Amniotic epithelial cell (primary cell): ENCODE results near the gene TTC28.

Experiments
- DNase-seq: peaks from one replicate; pipeline ENCODE4 v3.0.0-alpha.2; 2010; ENCODE audit warnings: low read depth

TTC28 gene

DNA sequence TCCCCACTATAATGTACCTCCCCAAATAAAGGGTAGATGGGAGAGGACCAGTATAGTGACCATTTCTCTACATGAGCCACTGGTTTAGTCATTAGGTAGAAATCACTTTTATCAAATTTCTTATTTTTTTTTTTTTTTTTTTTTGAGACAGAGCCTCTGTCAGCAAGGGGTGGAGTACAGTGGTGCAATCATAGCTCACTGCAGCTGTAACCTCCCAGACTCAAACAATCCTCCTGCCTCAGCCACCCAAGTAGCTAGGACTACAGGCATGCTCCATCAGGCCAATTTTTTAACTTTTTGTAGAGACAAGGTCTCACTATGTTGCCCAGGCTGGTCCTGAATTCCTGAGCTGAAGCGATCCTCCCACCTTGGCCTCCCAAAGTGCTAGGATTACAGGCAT is 322.4 kb downstream of the TTC28 start:
- DNase-seq: no peak

DNA sequence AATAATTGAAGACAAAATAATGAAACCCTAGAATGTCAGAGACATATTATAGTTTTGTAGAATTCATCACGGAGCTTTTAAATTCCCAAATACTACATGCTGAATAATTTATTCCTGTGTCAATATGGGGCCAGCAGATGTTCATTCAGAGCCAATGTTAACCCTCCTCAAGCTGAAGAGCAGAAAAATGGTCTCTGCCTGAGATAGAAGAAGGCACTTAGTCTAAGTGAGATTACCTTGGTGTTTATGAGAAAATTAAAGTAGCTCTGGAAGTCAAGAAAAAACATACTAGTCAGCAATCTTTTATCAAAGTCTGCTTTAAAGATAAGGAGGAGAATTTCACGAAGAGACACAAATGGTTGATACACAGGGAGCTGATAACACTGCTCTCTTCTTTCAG is 328.2 kb downstream of the TTC28 start:
- no peak for DNase-seq

DNA sequence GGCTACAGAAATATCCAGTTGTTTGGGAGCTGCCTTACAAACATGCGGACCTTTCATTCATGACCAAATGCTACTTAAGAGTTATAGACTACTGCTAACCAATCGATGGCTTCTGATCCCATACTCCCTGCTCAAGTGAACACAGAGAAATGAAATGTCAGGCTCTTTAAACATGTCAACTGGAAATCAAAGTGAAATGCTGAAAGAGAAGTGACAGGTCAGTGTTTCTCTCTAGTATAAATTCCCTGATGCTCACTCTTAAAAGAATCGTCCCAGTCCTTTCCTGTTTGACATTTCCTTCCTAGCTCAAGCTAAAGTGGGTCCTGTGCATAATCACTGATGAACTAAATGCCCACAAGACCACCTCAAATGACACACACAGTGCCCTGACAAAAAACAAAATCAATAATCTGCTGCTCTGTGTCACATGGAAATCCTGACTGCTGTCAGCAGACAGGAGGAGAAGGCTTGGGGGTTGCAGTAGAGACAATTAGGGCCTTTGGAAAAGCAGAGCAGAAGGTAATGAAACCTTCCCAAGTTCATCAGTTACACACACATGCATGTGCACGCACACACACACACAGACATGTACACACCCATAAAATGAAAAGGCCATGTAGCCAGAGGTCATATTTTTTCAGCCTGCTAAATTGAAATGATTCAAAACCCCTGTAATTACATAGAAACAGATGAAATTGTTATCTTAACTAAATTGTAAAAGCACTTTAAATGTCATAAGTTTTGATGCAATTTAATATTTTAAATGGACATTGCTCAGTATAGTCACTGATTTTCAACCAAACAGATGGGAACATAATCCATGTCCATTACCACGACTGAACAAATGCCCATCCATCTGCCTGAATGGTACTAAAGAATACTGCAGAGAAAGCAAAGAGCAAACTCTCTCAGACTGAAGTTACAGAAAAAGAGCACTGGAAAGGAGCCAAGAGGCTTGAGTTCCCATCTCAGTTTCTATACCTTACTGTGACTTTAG is 330.7 kb downstream of the TTC28 start:
- DNase-seq: no peak

DNA sequence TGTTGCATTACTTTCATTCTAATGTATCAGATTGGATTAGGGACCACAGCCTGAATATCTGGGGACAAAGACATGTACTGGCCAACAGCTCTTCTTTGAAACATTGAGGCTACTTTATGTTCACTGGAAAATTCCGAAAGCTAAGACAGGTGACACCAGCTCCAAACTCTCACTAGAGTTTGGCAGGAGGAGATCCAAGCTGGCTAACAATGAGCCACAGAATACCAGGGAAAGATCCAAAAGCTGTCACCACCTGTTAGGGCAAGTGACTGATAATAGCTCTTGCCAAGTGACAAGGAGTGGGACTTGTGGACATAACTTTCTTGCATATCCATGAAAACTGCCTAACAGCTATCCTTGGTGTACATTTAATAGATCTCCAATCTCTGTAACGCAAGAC is 333.3 kb downstream of the TTC28 start:
- no peak for DNase-seq

DNA sequence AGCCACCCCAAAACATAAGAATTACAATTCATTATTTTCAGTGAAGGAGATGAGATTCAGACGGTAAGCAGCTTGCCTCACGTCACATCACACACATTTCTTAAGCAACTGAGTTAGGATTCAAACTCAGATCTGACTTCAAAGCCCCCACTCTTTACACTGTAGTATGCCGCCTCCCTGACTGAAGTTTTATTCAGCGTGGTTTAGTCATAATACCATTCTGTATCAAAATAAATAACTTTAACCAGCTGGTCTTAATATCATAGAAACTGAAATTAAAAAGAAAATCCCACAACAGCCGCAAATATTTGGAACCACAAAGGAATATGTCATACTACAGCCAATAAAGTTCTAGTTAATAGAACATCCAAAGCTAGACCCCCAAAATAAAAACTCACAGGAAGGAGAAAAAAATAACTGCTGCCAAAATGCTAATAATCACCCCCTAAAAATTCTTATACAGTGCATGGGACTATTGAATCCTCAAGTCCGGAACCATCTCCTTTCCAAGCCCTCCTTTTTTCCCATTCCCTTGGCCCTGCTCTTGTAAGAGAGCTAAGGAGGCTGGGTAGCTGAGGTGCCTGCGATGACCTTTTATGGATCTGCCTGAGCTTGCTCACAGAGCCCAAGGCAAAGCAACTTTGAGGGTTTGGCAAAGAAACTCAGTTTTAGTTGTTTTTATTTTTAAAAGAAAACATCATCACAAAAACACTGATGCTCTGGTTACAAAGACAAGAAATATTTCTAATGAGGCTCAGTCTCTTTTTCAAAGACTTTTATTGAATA is 334.5 kb downstream of the TTC28 start:
- DNase-seq: no peak

DNA sequence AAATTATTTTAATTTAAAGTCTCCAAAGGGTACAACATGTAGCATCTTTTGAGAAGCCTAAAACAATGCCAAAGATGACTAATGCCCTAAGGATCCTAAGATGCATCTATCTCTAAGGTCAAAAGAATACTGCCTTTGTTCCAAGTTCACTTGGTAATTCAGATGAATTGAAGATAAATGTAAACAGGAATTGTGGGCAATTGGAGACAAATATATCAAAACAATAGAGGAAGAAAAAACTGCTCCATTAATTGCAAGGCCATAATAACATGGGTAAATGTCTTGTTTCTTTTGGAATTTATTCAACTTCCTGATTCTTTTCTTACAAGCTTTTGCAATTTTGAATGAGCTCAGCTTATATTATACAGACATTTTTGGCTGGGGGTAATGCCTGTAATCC is 338.6 kb downstream of the TTC28 start:
- DNase-seq: no peak

DNA sequence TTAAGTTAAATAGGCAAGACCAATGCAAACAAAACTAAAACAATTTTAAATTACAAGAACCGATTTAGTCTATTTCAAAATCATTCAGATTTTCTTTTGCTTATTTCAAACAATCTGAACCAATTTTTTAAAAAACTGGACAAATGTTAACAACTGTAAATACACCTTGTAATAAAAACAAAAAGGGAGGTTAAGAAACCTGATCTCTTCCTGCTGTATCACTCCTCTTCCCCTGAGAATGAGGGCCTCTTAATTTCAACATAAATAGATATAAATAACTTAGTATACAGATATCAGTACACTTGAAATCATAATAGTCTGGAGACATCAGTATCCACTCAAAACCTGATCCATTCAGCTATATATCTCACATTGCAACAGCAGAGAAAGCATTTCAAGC is 346.6 kb downstream of the TTC28 start:
- no peak for DNase-seq

DNA sequence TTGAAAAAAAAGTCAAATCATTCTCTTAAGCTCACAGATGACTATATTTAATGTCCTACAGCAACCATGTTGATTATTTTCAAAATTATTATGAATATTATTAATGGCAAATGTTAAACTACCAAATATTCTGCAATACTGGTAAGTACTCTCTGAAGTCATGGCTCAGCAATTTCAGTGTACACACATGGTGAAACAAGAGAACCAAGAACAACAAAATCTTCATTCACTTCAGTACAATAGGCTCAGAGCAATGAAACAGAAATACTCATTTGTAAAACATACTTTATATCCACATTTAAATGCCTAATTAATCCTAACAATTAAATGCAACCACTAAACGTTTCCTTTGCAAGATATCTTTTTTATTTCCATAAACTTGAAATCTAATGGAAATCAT is 347.2 kb downstream of the TTC28 start:
- no peak for DNase-seq

DNA sequence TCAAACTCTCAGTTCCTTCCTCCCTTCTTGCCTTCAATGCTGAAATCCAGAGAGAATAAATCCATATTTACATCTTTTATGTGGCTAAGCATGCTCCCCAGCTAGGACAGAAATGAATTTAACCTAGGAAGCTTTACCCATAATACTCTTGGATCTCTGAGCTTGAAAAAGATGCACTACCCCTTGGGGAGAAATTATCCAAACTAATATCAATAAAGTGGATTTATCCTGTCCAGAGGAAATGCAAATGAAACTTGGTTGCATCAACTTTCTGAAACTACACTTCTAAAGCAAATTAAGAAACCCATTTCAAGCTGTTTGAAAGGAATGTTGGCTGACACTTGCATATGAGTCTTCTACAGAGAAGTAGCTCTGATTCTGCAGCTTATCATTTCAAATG is 347.9 kb downstream of the TTC28 start:
- no peak for DNase-seq

DNA sequence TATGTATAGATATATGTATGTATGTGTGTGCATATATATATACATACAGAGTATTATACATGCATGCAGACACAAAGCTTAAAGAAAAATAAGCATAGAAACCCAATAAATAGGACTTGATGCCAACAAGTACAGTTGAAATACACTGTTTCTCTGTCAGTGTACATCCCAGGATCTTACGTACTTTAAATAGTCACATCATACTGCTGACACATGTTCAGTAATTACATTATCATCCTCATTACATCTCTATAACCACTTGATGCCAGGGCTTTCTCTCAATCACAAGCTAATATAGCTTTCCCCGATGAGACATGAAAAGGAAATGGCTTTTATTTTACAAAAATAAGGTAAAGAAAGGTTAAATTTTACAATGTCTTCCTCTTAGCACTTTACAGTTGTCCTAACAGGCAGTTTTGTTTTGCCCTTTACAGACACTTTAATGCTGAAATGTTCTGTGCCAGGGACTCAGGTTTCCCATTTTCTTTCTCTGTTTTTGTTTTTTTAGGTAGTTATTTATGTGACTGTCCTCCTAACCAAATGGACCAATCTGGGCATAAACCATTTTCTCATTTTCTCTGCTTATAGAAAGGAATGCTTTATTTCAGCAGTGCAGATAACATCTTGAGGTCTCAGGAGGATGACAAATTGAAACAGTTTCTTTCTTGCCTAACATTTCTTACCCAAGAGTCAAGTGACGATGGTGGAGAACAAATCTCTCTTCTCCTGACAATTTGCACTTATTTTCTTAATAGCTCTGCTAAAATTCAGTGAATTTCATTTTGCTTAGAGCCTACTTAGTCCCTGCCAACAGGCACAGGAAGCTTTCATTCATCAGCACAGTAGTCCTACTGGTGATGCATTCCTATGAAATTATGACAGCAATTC is 350.2 kb downstream of the TTC28 start:
- peak; percentile 86 for DNase-seq

DNA sequence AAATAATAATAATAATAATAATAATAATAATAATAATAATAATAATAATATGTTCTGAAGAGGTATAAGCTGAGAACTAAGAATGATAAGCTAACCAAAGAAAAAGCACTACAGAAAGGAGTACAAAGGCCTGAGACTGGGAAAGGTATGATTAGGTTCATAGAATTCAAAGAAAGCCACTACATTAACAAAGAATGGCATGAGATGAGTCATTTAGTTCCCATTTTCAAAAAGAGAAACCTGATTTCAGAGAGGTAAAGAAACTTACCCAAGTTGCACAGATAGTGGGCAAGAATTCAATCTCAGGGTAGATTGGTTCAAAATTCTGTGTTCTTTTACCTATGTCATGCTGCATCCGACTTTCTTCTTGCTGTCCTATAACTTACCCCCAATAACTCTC is 350.9 kb downstream of the TTC28 start:
- no peak for DNase-seq

DNA sequence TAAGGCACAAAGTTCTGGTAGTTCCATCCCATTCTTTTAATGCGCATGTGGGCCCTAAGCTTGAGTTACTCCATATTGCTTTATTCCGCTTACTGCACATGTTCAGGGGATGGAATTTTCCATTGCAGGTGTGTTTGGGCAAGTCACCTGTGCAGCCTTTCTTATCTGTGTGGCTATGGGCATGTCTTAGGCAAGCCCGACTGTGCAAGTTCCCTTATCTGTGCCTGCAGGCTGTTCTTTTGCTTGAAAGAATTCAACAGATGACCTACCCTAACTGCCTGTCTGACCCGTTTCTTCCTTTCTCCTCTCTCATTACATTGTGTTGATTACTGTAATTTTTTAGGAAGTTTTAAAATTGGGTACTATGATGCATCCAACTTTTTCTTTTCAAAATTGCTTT is 363.6 kb downstream of the TTC28 start:
- no peak for DNase-seq

DNA sequence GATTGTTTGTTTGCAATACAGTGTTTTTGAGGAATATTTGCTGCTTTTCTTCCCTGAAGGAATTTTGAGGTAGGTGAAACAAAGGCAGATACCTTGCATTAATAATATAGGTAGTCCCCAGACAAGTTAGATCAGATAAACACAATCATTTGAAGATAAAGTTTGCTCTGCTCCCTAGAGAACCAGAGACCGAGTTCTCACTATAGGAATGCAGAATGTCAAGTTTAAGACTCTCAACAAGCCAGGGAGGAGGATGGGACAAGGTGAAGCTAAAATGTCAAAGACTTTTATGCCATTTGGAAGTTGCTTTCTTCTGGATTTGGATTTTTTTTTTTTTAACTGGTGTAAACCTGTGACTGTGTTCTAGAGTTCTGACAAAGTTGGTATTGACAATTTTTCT is 364.7 kb downstream of the TTC28 start:
- no peak for DNase-seq

DNA sequence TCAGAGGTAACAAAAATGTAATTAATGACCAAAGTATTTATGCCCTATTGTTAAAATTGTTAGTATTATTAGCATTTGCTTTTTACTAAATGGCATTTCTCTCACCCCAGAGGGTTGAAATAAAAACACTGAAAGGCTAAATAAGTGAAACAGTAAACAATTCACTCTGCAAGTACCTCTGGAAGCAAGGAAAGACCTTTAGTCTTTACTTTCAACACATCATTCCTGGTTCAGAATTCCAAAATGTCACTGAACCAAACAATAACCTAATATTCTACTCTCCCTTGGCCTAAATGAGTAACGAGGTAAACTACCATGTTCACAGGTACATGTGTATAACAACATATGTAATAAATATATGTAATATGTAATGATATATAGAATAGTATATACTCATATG is 369.3 kb downstream of the TTC28 start:
- DNase-seq: no peak

DNA sequence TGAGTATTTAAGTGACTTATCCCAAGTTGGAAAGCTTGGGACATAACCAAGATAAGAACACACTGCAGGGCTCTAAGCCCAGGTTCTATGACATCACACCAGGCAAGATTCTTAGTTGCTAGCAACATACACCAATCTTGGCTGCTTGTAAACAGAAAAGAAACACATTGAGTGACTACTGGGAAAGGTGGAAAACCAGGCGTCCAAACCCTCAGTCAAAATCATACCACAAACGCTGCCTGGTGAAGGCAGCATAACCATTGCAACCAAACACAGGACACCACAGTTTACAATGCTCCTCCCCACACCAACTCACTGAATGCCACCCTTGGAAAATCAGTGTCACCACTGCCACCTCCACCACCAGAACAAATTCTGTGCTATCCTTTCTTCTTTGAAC is 379.9 kb downstream of the TTC28 start:
- DNase-seq: peak; percentile 87

DNA sequence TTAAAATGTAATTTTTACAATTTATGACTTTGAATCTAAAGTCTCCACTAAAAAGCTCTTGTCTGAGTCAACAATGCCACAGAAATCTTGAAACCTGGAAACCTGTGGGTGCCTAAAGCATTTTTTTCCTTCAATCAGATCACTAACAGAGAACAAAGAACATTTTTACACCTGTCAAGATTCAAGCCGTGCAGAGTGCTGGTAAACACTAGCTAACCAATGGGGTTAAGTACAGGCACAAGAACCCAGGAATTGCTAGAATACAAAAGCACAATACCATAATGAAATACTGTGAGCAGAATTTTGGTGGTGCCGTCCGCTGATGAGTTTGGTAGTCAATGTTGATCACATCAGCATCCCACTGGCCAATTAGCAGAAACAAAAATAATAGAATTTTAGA is 380.3 kb downstream of the TTC28 start:
- no peak for DNase-seq

DNA sequence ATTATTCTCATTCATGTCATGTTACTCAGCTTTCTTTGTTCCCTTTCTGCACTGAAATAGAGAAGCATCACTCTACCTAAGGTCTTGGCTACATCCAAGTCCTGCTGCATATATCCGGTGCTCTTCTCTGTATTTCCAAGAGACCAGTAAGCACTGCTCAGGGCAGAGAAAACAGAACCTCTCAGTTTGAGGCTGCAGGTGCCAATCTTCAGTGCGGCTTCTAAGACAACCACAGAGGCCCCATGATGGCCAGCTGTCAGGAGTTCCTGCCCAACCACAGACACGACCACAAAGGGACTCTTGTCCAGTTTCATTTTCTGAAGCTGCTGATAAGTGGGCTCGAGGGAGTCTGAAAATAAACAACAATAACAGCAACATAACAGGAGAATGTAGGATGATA is 382.1 kb downstream of the TTC28 start:
- peak; percentile 28 for DNase-seq

DNA sequence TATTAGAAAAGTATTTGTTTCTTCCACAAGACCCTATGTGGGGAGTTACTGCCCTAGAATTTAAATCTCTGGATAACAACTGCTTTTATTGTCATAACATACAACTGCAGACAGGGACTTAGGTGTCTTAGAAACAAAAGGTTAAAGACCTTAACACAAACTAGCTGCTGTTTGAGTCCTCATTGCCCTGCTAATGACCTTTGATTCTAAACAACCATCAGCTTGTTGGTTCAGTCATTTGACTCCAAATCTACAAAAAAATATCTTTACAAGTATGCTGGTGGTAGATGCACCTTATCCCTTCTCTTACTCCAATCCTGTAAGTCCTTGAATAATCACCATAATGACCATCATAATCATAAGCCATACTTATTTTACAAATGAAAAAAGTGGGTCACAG is 383.2 kb downstream of the TTC28 start:
- DNase-seq: no peak

DNA sequence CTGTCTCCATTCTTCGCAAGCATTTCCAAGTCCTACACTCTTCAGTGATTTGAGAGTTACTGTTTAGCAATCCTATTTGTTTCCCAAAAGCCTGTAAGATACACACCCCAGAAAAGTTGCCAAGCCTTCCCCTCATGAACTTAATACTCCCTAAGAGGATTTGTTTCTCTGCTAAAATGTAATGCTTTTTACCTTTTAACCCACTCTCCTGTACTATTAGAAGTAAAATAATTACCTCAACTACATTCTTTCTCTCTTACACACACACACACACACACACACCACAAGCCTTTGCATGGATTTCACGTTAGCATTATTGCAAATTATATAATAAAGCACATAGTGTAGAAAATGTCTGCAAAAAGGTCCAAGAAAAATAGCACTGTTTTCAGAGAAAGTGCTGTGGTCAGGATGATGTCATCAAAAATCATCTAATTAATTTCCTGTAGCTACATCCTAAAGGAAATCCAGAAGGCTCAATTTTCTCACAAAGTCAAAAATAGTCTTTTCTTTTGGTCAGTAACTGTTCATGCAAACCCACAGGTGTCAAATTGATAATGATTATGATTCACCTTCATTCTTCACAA is 396.5 kb downstream of the TTC28 start:
- DNase-seq: peak; percentile 12

DNA sequence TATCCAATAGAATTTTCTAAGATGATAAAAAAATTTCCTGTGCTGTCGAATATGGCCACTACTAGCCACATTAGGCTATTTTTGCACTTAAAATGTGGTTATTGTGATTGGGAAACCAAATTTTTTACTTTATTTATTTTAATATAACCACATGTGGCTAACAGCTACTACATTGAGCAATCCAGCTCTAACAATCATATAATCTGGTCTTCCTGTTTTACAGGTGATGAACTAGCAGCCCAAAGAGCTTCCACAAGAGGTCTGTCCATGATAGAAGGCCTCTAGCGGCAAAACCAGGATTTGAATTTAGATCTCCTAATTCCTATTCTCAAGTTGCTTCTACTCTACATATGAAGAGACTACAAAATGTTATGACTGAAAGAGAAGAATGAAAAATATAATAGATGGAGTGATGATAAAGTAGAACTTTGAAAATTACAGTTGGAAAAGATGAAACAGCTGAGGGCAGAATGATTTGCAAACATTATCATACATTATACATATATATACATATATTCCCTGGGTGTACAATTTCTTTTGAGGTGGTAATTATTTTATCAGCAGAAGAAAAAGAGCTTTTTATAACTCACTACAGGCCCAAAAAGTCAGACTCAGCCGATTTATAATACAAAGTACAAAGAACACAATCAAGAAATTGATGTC is 397.1 kb downstream of the TTC28 start:
- DNase-seq: peak; percentile 76

DNA sequence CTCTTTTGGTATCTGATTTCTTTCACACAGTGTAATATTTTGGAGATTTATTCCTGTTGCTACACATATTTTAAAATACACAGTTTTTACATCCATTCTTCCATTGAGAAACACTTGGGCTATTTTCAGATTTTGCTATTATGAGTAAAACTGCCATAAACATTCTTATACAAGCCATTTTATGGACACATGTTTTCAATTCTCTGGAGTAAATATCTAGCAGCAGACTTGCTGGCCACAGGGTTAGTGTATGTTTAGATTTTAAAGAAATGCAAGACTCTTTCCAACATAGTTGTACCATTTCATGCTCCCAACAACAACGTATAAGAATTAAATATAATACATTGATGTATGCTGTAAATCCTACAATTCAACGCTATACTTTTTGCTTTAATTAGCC is 399.8 kb downstream of the TTC28 start:
- DNase-seq: no peak
